GM12865 (cell line): ENCODE data around the gene RAC3.

Experiments
- DNase-seq: peaks from one replicate; pipeline ENCODE4 v3.0.0; 2010; ENCODE audit warnings: low read depth
- H3K4me3 ChIP-seq: 2 replicates; pipeline ENCODE4 v1.5.1; 2011; ENCODE audit warnings: mild to moderate bottlenecking, low read depth, low read length, control low read depth
- CTCF ChIP-seq: IDR thresholded peaks from 2 replicates; pipeline ENCODE4 v1.5.1; 2011; ENCODE audit warnings: low read length, control low read depth, low read depth, inconsistent platforms; ENCODE audit not compliant: insufficient read depth; ENCODE audit errors: missing control alignments

The RAC3 gene

GRCh38 chr17:81999976-82000802, 31.3 kb upstream of the RAC3 start:
- DNase-seq, result no peak
- no peak overlapping the region for H3K4me3 ChIP-seq
- TF ChIP-seq CTCF, result no peak

GRCh38 chr17:82000803-82001570, 30.5 kb upstream of the RAC3 start:
- no peak for TF ChIP-seq CTCF
- DNase-seq, result no peak
- no peak overlapping the region for H3K4me3 ChIP-seq

- TF ChIP-seq CTCF, result no peak
- H3K4me3 ChIP-seq, result no peak overlapping the region
- DNase-seq, result no peak
Observed at GRCh38 chr17:82001571-82002056, 29.9 kb upstream of the RAC3 start.

- no peak overlapping the region for H3K4me3 ChIP-seq
- no peak for TF ChIP-seq CTCF
- DNase-seq, result no peak
Observed at GRCh38 chr17:82003411-82004381, 27.8 kb upstream of the RAC3 start.

- no peak overlapping the region for H3K4me3 ChIP-seq
- TF ChIP-seq CTCF, result no peak
- no peak for DNase-seq
Observed at GRCh38 chr17:82004517-82005455, 26.7 kb upstream of the RAC3 start.
